Activated naive CD4-positive, alpha-beta T cell treated with anti-CD3 and anti-CD28 coated beads, Interleukin-2, amount 10 ng/mL, durations not matched to agents 7 days and 5 days (primary cell): Measurements from ENCODE around the gene LMAN2.
"Not testable (repeated sequence)": the region's sequence is repeated elsewhere in the genome, so short reads cannot be mapped to it uniquely, and the experiment has no call there.

Source experiments
- CTCF ChIA-PET: fragments of 350-600 bp; sonication (Branson Sonifier 250); formaldehyde crosslinking; loops from one replicate; lab custom pipeline; 2021; ENCODE audit warnings: antibody characterized with exemption; lab: Charles Lee
- DNase-seq: peaks from one replicate; pipeline ENCODE4 v3.0.0-alpha.2; 2020
- H3K27ac Mint-ChIP-seq: one replicate; pipeline ENCODE4 v1.8.0; 2021; ENCODE audit warnings: mild to moderate bottlenecking, moderate library complexity, mixed read lengths
- H3K27me3 Mint-ChIP-seq: one replicate; pipeline ENCODE4 v1.8.0; 2021; ENCODE audit warnings: mild to moderate bottlenecking, mixed read lengths
- H3K36me3 Mint-ChIP-seq: one replicate; pipeline ENCODE4 v1.8.0; 2021; ENCODE audit warnings: mixed read lengths
- H3K4me1 Mint-ChIP-seq: one replicate; pipeline ENCODE4 v1.8.0; 2021; ENCODE audit warnings: mixed read lengths
- H3K4me3 Mint-ChIP-seq: one replicate; pipeline ENCODE4 v1.8.0; 2021; ENCODE audit warnings: mild to moderate bottlenecking, moderate library complexity, mixed read lengths
- H3K9me3 Mint-ChIP-seq: one replicate; pipeline ENCODE4 v1.8.0; 2021; ENCODE audit warnings: mixed read lengths

Gene LMAN2

GRCh38 chr5:177311723-177312648 lies 39.5 kb downstream of the LMAN2 start, which contains the start of gene MXD3:
Gene MXD3, minus strand, starts transcription at chr5:177311898. Its CDS starts 68 bp downstream, at chr5:177311830.
- Mint-ChIP-seq H3K36me3 (peaks cover 23% of the 10 kb centered on the region), H3K4me3 (peak within 1 kb of the TSS; percentile 100), H3K27me3 (no peaks in the 10 kb centered on the region), H3K4me1 (peaks cover 57% of the 10 kb centered on the region), H3K27ac (peak within 1 kb of the TSS; percentile 94), H3K9me3 (no peaks in the 10 kb centered on the region)
- DNase-seq, result peak; percentile 99
- CTCF ChIA-PET, result interaction anchor here (0.9 to 7.9 kb wide), 9 partner anchors 9 to 199 kb away, joined by 3 to 75 read pairs (median 13); partner anchors contain the start of genes PRELID1 and RAB24

- no peaks in the 10 kb centered on the region for H3K9me3 Mint-ChIP-seq
- DNase-seq, result no peak
- H3K4me3 Mint-ChIP-seq, result peak overlapping the region; percentile 100
- CTCF ChIA-PET, result interaction anchor here (2.2 to 7.9 kb wide), 7 partner anchors 15 to 198 kb away, joined by 9 to 75 read pairs (median 17); partner anchors contain the start of genes LMAN2 and RGS14
- peaks cover 63% of the 10 kb centered on the region for H3K4me1 Mint-ChIP-seq
- H3K27me3 Mint-ChIP-seq, result no peaks in the 10 kb centered on the region
- H3K36me3 Mint-ChIP-seq, result peaks cover 29% of the 10 kb centered on the region
- H3K27ac Mint-ChIP-seq, result peak overlapping the region; percentile 81
These were observed 40.1 kb downstream of the LMAN2 start for GRCh38 chr5:177311392-177311722.

GRCh38 chr5:177310757-177311391 lies 40.6 kb downstream of the LMAN2 start:
- CTCF ChIA-PET, result interaction anchor here (1.3 to 7.9 kb wide), 19 partner anchors 8 to 198 kb away, joined by 3 to 75 read pairs (median 10); partner anchors contain the start of genes LMAN2, PDLIM7, RGS14 and SLC34A1
- Mint-ChIP-seq H3K4me3 (peak overlapping the region; percentile 100), H3K27me3 (no peaks in the 10 kb centered on the region), H3K27ac (peak overlapping the region; percentile 94), H3K36me3 (peaks cover 33% of the 10 kb centered on the region), H3K4me1 (peaks cover 64% of the 10 kb centered on the region), H3K9me3 (no peaks in the 10 kb centered on the region)
- peak; percentile 71 for DNase-seq

GRCh38 chr5:177310332-177310731 lies 41.1 kb downstream of the LMAN2 start:
- Mint-ChIP-seq H3K27ac (peak overlapping the region; percentile 94), H3K36me3 (peaks cover 37% of the 10 kb centered on the region), H3K4me3 (peak overlapping the region; percentile 100), H3K4me1 (peaks cover 68% of the 10 kb centered on the region), H3K27me3 (no peaks in the 10 kb centered on the region), H3K9me3 (no peaks in the 10 kb centered on the region)
- CTCF ChIA-PET, result interaction anchor here (1.0 to 7.9 kb wide), 28 partner anchors 8 to 224 kb away, joined by 3 to 75 read pairs (median 7); partner anchors contain the start of genes GRK6, LMAN2, PDLIM7 and RGS14
- no peak for DNase-seq

GRCh38 chr5:177309351-177310191 lies 41.9 kb downstream of the LMAN2 start:
- H3K36me3 Mint-ChIP-seq, result peaks cover 45% of the 10 kb centered on the region
- DNase-seq, result peak; percentile 84
- peaks cover 71% of the 10 kb centered on the region for H3K4me1 Mint-ChIP-seq
- peak overlapping the region; percentile 83 for H3K27ac Mint-ChIP-seq
- H3K9me3 Mint-ChIP-seq, result no peaks in the 10 kb centered on the region
- CTCF ChIA-PET, result interaction anchor here (0.9 to 7.9 kb wide), 33 partner anchors 9 to 649 kb away, joined by 3 to 75 read pairs (median 6); partner anchors contain the start of genes GRK6, LMAN2, PDLIM7 and RGS14
- H3K27me3 Mint-ChIP-seq, result no peaks in the 10 kb centered on the region
- peak overlapping the region; percentile 100 for H3K4me3 Mint-ChIP-seq

GRCh38 chr5:177308740-177309139 lies 42.7 kb downstream of the LMAN2 start:
- H3K4me1 Mint-ChIP-seq, result peaks cover 71% of the 10 kb centered on the region
- no peaks in the 10 kb centered on the region for H3K27me3 Mint-ChIP-seq
- CTCF ChIA-PET, result interaction anchor here (0.9 to 7.9 kb wide), 20 partner anchors 8 to 648 kb away, joined by 3 to 75 read pairs (median 10); no protein-coding TSS in a partner anchor
- DNase-seq, result no peak
- H3K27ac Mint-ChIP-seq, result peak overlapping the region; percentile 60
- no peak overlapping the region for H3K4me3 Mint-ChIP-seq
- H3K9me3 Mint-ChIP-seq, result no peaks in the 10 kb centered on the region
- peaks cover 50% of the 10 kb centered on the region for H3K36me3 Mint-ChIP-seq

GRCh38 chr5:177307544-177308363 lies 43.7 kb downstream of the LMAN2 start:
- Mint-ChIP-seq H3K27ac (no peak overlapping the region), H3K27me3 (no peaks in the 10 kb centered on the region), H3K9me3 (no peaks in the 10 kb centered on the region), H3K4me1 (peaks cover 64% of the 10 kb centered on the region), H3K36me3 (peaks cover 50% of the 10 kb centered on the region), H3K4me3 (no peak overlapping the region)
- no peak for DNase-seq
- CTCF ChIA-PET, result interaction anchor here (0.9 to 7.9 kb wide), 8 partner anchors 7 to 194 kb away, joined by 3 to 75 read pairs (median 16); no protein-coding TSS in a partner anchor

GRCh38 chr5:177306674-177307543 lies 44.6 kb downstream of the LMAN2 start:
- no peak for DNase-seq
- CTCF ChIA-PET, result interaction anchor here (0.9 to 7.9 kb wide), 2 partner anchors 84 to 194 kb away, joined by 4 to 75 read pairs; no protein-coding TSS in a partner anchor
- H3K27ac Mint-ChIP-seq, result peak overlapping the region; percentile 56

GRCh38 chr5:177306103-177306640 lies 45.3 kb downstream of the LMAN2 start:
- Mint-ChIP-seq H3K4me3 (peak overlapping the region; percentile 26), H3K36me3 (peaks cover 59% of the 10 kb centered on the region), H3K27ac (peak overlapping the region; percentile 76), H3K4me1 (peaks cover 77% of the 10 kb centered on the region)
- DNase-seq, H3K27me3 Mint-ChIP-seq, CTCF ChIA-PET, H3K9me3 Mint-ChIP-seq: not testable (repeated sequence)

More at GRCh38 chr5:177306674-177307543, 44.6 kb downstream of the LMAN2 start:
- Mint-ChIP-seq H3K36me3 (peaks cover 55% of the 10 kb centered on the region), H3K9me3 (no peaks in the 10 kb centered on the region), H3K27me3 (no peaks in the 10 kb centered on the region), H3K4me3 (no peak overlapping the region), H3K4me1 (peaks cover 70% of the 10 kb centered on the region)

- no peaks in the 10 kb centered on the region for H3K27me3 Mint-ChIP-seq
- H3K27ac Mint-ChIP-seq, result peak overlapping the region; percentile 90
- H3K4me1 Mint-ChIP-seq, result peaks cover 78% of the 10 kb centered on the region
- CTCF ChIA-PET, result interaction anchor here (1.3 kb wide), 1 partner anchor 192 kb away, joined by 4 read pairs; no protein-coding TSS in a partner anchor
- no peaks in the 10 kb centered on the region for H3K9me3 Mint-ChIP-seq
- H3K4me3 Mint-ChIP-seq, result peak overlapping the region; percentile 89
- peaks cover 58% of the 10 kb centered on the region for H3K36me3 Mint-ChIP-seq
- peak; percentile 50 for DNase-seq
These were observed 46.9 kb downstream of the LMAN2 start for GRCh38 chr5:177304392-177305119.

- Mint-ChIP-seq H3K27ac (peak overlapping the region; percentile 90), H3K36me3 (peaks cover 57% of the 10 kb centered on the region), H3K27me3 (no peaks in the 10 kb centered on the region), H3K9me3 (no peaks in the 10 kb centered on the region), H3K4me3 (peak overlapping the region; percentile 89), H3K4me1 (peaks cover 78% of the 10 kb centered on the region)
- CTCF ChIA-PET, result interaction anchor here (0.9 to 1.4 kb wide), 3 partner anchors 8 to 192 kb away, joined by 3 to 4 read pairs (median 4); no protein-coding TSS in a partner anchor
- peak; percentile 50 for DNase-seq
These were observed 47.5 kb downstream of the LMAN2 start for GRCh38 chr5:177303925-177304391.
